H1 (cell line): ENCODE data around the gene CNOT6. TPM values are rescaled to one million over a fixed set of nuclear protein-coding genes. Genes with fewer than 3 reads are reported as not detected.

Experiments used
- CTCF ChIA-PET: fragments of 300-600 bp; sonication (Branson Sonifier 250); formaldehyde crosslinking; loops from one replicate; lab custom pipeline; 2021; ENCODE audit not compliant: partially characterized antibody; lab: Charles Lee
- POLR2A ChIA-PET: fragments of 300-600 bp; sonication (Branson Sonifier 250); formaldehyde crosslinking; loops from one replicate; lab custom pipeline; 2021; ENCODE audit warnings: inconsistent platforms; ENCODE audit not compliant: partially characterized antibody; lab: Charles Lee
- DNase-seq, 2 experiments: peaks; one replicate each; pipeline versions ENCODE4 v3.0.0 to v3.0.0-alpha.2; 2010 to 2022; ENCODE audit warnings: low spot score in 2 of 2, low read depth in 1 of 2, mixed read lengths in 1 of 2
- FAIRE-seq: peaks from 2 replicates; lab custom pipeline; 2011; peaks lifted over from hg19 to GRCh38; lab: Jason Lieb, UNC
- H2AFZ ChIP-seq: 2 replicates; pipeline ENCODE4 v1.8.1; 2012; ENCODE audit warnings: low read length, inconsistent platforms
- H2AK5ac ChIP-seq: 2 replicates; pipeline ENCODE4 v1.6.1; 2013; ENCODE audit warnings: low read depth, low read length
- H2BK120ac ChIP-seq: replicated peaks from 2 replicates; pipeline ENCODE3; 2013; ENCODE audit warnings: low read depth, low read length, inconsistent platforms
- H2BK12ac ChIP-seq: 2 replicates; pipeline ENCODE4 v1.6.1; 2013; ENCODE audit warnings: low read depth, low read length
- H2BK15ac ChIP-seq: 2 replicates; pipeline ENCODE4 v1.6.1; 2013; ENCODE audit warnings: low read length
- H2BK20ac ChIP-seq: 2 replicates; pipeline ENCODE4 v1.6.1; 2013; ENCODE audit warnings: low read length
- H2BK5ac ChIP-seq: 2 replicates; pipeline ENCODE4 v1.6.1; 2013; ENCODE audit warnings: low read depth, low read length
- H3K14ac ChIP-seq: 2 replicates; pipeline ENCODE4 v1.6.1; 2013; ENCODE audit warnings: inconsistent platforms; ENCODE audit not compliant: insufficient read length
- H3K18ac ChIP-seq: 2 replicates; pipeline ENCODE4 v1.6.1; 2013; ENCODE audit warnings: low read length; ENCODE audit errors: extremely low read depth
- H3K23ac ChIP-seq: 2 replicates; pipeline ENCODE4 v1.6.1; 2013; ENCODE audit warnings: inconsistent platforms; ENCODE audit not compliant: insufficient read length
- H3K23me2 ChIP-seq: 2 replicates; pipeline ENCODE4 v1.6.1; 2013; ENCODE audit warnings: low read depth, low read length
- H3K27ac ChIP-seq: 2 replicates; pipeline ENCODE4 v1.6.1; 2011; ENCODE audit warnings: low read depth, low read length, inconsistent platforms
- H3K27me3 ChIP-seq, 4 experiments: replicated peaks in 1 of 4; 1 replicate in 1 of 4; 2 replicates in 3 of 4; pipeline versions ENCODE4 v1.6.1 to v1.8.1; 2011 to 2013; ENCODE audit warnings: low read length in 3 of 4, mild to moderate bottlenecking in 3 of 4, inconsistent platforms in 2 of 4, mixed read lengths in 2 of 4, moderate library complexity in 1 of 4; ENCODE audit not compliant: control insufficient read depth in 3 of 4, insufficient read depth in 3 of 4; ENCODE audit errors: extremely low read depth in 1 of 4
- H3K36me3 ChIP-seq, 4 experiments: 2 replicates each; pipeline versions ENCODE4 v1.6.1 to v1.8.1; 2011 to 2013; ENCODE audit warnings: mild to moderate bottlenecking in 4 of 4, low read length in 3 of 4, moderate library complexity in 2 of 4, control low read depth in 1 of 4, inconsistent platforms in 1 of 4; ENCODE audit not compliant: insufficient read depth in 4 of 4, control insufficient read depth in 2 of 4
- H3K4ac ChIP-seq: replicated peaks from 2 replicates; pipeline ENCODE3; 2013; ENCODE audit warnings: low read length, low read depth, mixed read lengths, inconsistent platforms; ENCODE audit not compliant: insufficient read length
- H3K4me1 ChIP-seq, 4 experiments: replicated peaks in 1 of 4; 1 replicate in 1 of 4; 2 replicates in 3 of 4; pipeline versions ENCODE4 v1.6.1 to v1.8.1; 2011 to 2013; ENCODE audit warnings: low read length in 3 of 4, inconsistent platforms in 2 of 4, mixed read lengths in 1 of 4; ENCODE audit not compliant: insufficient read depth in 4 of 4, control insufficient read depth in 3 of 4
- H3K4me2 ChIP-seq, 2 experiments: 2 replicates each; pipeline versions ENCODE4 v1.6.1 to v1.8.1; 2011 to 2013; ENCODE audit warnings: low read depth in 2 of 2, low read length in 2 of 2, control low read depth in 1 of 2, inconsistent platforms in 1 of 2, mild to moderate bottlenecking in 1 of 2; ENCODE audit not compliant: insufficient read depth in 1 of 2
- H3K4me3 ChIP-seq, 4 experiments: fragments of 200-600, 300-600 bp in 1 of 4; sonication (generic), shearing (Covaris generic), sonication (Bioruptor Twin) in 1 of 4; 2 replicates each; pipeline versions ENCODE4 v1.5.1 to v1.8.1; 2011 to 2016; ENCODE audit warnings: low read length in 4 of 4, low read depth in 3 of 4, control low read depth in 2 of 4, inconsistent platforms in 2 of 4, mild to moderate bottlenecking in 2 of 4, mixed read lengths in 1 of 4, moderate library complexity in 1 of 4; ENCODE audit not compliant: insufficient read depth in 2 of 4; ENCODE audit errors: extremely low read depth in 1 of 4
- H3K56ac ChIP-seq: replicated peaks from 2 replicates; pipeline ENCODE3; 2013; ENCODE audit warnings: low read depth, mild to moderate bottlenecking, mixed read lengths, low read length, inconsistent platforms; ENCODE audit not compliant: insufficient read length
- H3K79me1 ChIP-seq: 2 replicates; pipeline ENCODE4 v1.6.1; 2013; ENCODE audit warnings: low read depth, low read length, control low read depth
- H3K79me2 ChIP-seq, 2 experiments: 2 replicates each; pipeline versions ENCODE4 v1.6.1 to v1.8.1; 2012 to 2013; ENCODE audit warnings: low read length in 2 of 2, mild to moderate bottlenecking in 2 of 2, inconsistent platforms in 1 of 2; ENCODE audit not compliant: insufficient read depth in 2 of 2, control insufficient read depth in 1 of 2
- H3K9ac ChIP-seq, 4 experiments: replicated peaks in 1 of 4; 1 replicate in 1 of 4; 2 replicates in 3 of 4; pipeline versions ENCODE4 v1.6.1 to v1.8.1; 2011 to 2013; ENCODE audit warnings: low read depth in 3 of 4, low read length in 3 of 4, control low read depth in 2 of 4, mild to moderate bottlenecking in 2 of 4, moderate library complexity in 2 of 4, inconsistent platforms in 1 of 4; ENCODE audit errors: extremely low read depth in 1 of 4
- H3K9me3 ChIP-seq, 2 experiments: 2 replicates each; pipeline versions ENCODE4 v1.6.1 to v1.8.1; 2012 to 2013; ENCODE audit warnings: mild to moderate bottlenecking in 2 of 2, moderate library complexity in 2 of 2, control low read depth in 1 of 2, inconsistent platforms in 1 of 2, low read depth in 1 of 2, low read length in 1 of 2, mixed read lengths in 1 of 2; ENCODE audit not compliant: insufficient read depth in 2 of 2
- H4K20me1 ChIP-seq, 2 experiments: replicated peaks in 1 of 2; 2 replicates each; pipeline versions ENCODE3 to v1.8.1; 2011 to 2013; ENCODE audit warnings: inconsistent platforms in 2 of 2, low read length in 2 of 2, mild to moderate bottlenecking in 1 of 2; ENCODE audit not compliant: insufficient read depth in 2 of 2, control insufficient read depth in 1 of 2
- H4K5ac ChIP-seq: 2 replicates; pipeline ENCODE4 v1.6.1; 2013; ENCODE audit warnings: low read length, low read depth, mixed read lengths, inconsistent platforms; ENCODE audit not compliant: insufficient read length
- H4K8ac ChIP-seq: 2 replicates; pipeline ENCODE4 v1.8.0; 2013; ENCODE audit warnings: mild to moderate bottlenecking, moderate library complexity, low read length, inconsistent platforms; ENCODE audit not compliant: insufficient read depth; ENCODE audit errors: extremely low read depth
- H4K91ac ChIP-seq: replicated peaks from 2 replicates; pipeline ENCODE3; 2013; ENCODE audit warnings: low read length, mixed read lengths, inconsistent platforms; ENCODE audit not compliant: insufficient read length
- WGBS, 2 experiments: shearing (Covaris generic) in 1 of 2; methylation state at CpG; one replicate each; pipeline versions ENCODE4 v1.1.6 to v1.1.7; 2013 to 2015; ENCODE audit warnings: low lambda C conversion rate in 2 of 2, mixed read lengths in 2 of 2, inconsistent platforms in 1 of 2, low coverage in 1 of 2, missing lambda C conversion rate in 1 of 2; ENCODE audit not compliant: insufficient replicate concordance in 2 of 2, insufficient coverage in 1 of 2, insufficient read length in 1 of 2; ENCODE audit errors: extremely low coverage in 1 of 2, missing lambda C conversion rate in 1 of 2; 5-methylcytosine and 5-hydroxymethylcytosine counted together
- polyA plus RNA-seq, 7 experiments: library from polyadenylated mRNA; depleted of rRNA in 3 of 7; stranded (reverse) in 5 of 7; unstranded in 2 of 7; fragments of >200 nt in 5 of 7; fragments of 200-250 nt in 2 of 7; gene quantifications; 1 replicate in 5 of 7; 2 replicates in 1 of 7; 4 replicates in 1 of 7; pipeline versions ENCODE4 v1.2.1 to v1.2.3, GENCODE V29; 2011 to 2013; ENCODE audit warnings: missing spikeins in 2 of 7, mixed read lengths in 2 of 7
- total RNA-seq: library from RNA; stranded (reverse); fragmentation: NEBNext Ultra II Directional; extraction: Animal tissue kit (Norgen Biotek cat#: 25700); gene quantifications from 2 replicates; pipeline ENCODE4 v1.2.1, GENCODE V29; 2021

The CNOT6 gene
- total and polyA plus RNA-seq, 2 of the 8 experiments (the other 6 are each of a cell fraction or from before 2014, with no cell fraction given) = 10.7 to 45.4 TPM

DNA sequence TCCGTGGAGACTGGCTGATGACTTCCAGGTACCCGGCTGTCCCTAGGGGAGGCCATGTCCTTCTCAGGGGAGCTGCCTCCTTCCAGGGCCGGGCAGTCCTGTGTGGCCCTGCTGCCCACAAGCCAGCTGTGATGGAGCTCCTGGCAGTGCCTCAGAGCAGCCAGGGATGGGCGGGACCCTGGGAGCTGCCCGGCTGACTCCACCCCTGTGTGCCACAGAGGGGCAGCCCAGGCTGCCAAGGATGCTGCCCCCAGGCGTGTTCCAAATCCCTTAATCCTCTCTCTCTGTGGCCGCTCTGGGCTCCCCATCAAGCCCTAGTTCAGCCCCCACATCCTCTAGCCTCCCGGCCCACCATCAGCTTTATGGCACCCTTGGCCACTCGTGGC, 104.1 kb downstream of the CNOT6 start:
- H3K23ac ChIP-seq = no peak overlapping the region
- H3K4ac ChIP-seq = no peak overlapping the region
- H3K23me2 ChIP-seq = peaks cover 6% of the 10 kb centered on the region; the same call in 1 of the 2 replicates
- no peak overlapping the region for H3K18ac ChIP-seq
- H3K9me3 ChIP-seq = no peaks in the 10 kb centered on the region
- no peak overlapping the region for H2BK120ac ChIP-seq
- H3K14ac ChIP-seq = no peak overlapping the region
- ChIA-PET POLR2A (no interaction called here), CTCF (interaction anchor here (0.6 to 2.0 kb wide), 6 partner anchors 8 to 305 kb away, joined by 3 to 7 read pairs (median 4); no protein-coding TSS in a partner anchor)
- H4K91ac ChIP-seq = no peak overlapping the region
- H3K9ac ChIP-seq = no peak overlapping the region
- peak overlapping the region; percentile 14 for H4K8ac ChIP-seq
- WGBS, 2 experiments = 89% methylated on average over 9 of the region's 9 CpGs; no CpG with 5 or more reads in 1 of the 2 experiments
- H3K27me3 ChIP-seq = peaks cover 0 to 2% (median under 1%) of the 10 kb centered on the region in 4 experiments; a peak in 4 of 7 replicates
- DNase-seq (no peak), FAIRE-seq (no peak)
- H2AK5ac ChIP-seq = no peak overlapping the region
- H3K79me2 ChIP-seq = no peaks in the 10 kb centered on the region
- H2BK20ac ChIP-seq = no peak overlapping the region
- H2AFZ ChIP-seq = no peak overlapping the region
- no peaks in the 10 kb centered on the region; a peak in 1 of 7 replicates for H3K4me1 ChIP-seq
- H2BK15ac ChIP-seq = no peak overlapping the region
- H3K56ac ChIP-seq = no peak overlapping the region
- peaks cover 0 to 2% of the 10 kb centered on the region in 2 experiments for H4K20me1 ChIP-seq
- no peak overlapping the region for H2BK12ac ChIP-seq
- H3K4me3 ChIP-seq = no peak overlapping the region
- H3K4me2 ChIP-seq = no peak overlapping the region
- no peak overlapping the region for H3K27ac ChIP-seq
- no peak overlapping the region for H4K5ac ChIP-seq
- H3K79me1 ChIP-seq = no peaks in the 10 kb centered on the region
- H3K36me3 ChIP-seq = no peaks in the 10 kb centered on the region
- H2BK5ac ChIP-seq = no peak overlapping the region
